Thyroid gland (tissue), 4 donors: ENCODE results near the gene RASA3. TPM values are rescaled to one million over a fixed set of nuclear protein-coding genes. Genes with fewer than 3 reads are reported as not detected.

Experiments
- DNase-seq, 2 donors: peaks; one replicate each; pipeline ENCODE4 v3.0.0-alpha.2; 2019
- H3K27ac ChIP-seq, 3 donors: fragments of 200-600 bp; sonication (generic); 1 replicate in 2 of 3; 2 replicates in 1 of 3; pipeline ENCODE4 v1.5.1; 2016 to 2019; ENCODE audit warnings: mild to moderate bottlenecking in 1 of 3, moderate library complexity in 1 of 3
- H3K27me3 ChIP-seq: fragments of 200-600 bp; sonication (generic); one replicate; pipeline ENCODE4 v1.5.1; 2019
- H3K36me3 ChIP-seq, 2 donors: fragments of 200-600 bp; sonication (generic); one replicate each; pipeline ENCODE4 v1.5.1; 2016 to 2019
- H3K4me1 ChIP-seq, 2 donors: fragments of 200-600 bp; sonication (generic); one replicate each; pipeline ENCODE4 v1.5.1; 2017 to 2019
- H3K4me3 ChIP-seq, 3 donors: fragments of 200-600 bp; sonication (generic); replicated peaks in 1 of 3; 1 replicate in 2 of 3; 2 replicates in 1 of 3; pipeline ENCODE4 v1.5.1; 2016; ENCODE audit warnings: mild to moderate bottlenecking in 1 of 3
- H3K9me3 ChIP-seq: fragments of 200-600 bp; sonication (generic); one replicate; pipeline ENCODE4 v1.5.1; 2017
- POLR2A ChIP-seq, 2 donors: fragments of 450-650 bp; IDR thresholded peaks; one replicate each; pipeline ENCODE4 v1.6.1; 2017; ENCODE audit warnings: antibody characterized with exemption in 2 of 2, mild to moderate bottlenecking in 2 of 2, moderate library complexity in 1 of 2
- WGBS, 2 donors: methylation state at CpG; one replicate each; pipeline ENCODE4 v1.1.5; 2017; 5-methylcytosine and 5-hydroxymethylcytosine counted together
- intact Hi-C: fragments of 100-400 bp; cut with DNase I; formaldehyde crosslinking; loops from one replicate; pipeline ENCODE4 v1.15.1; 2023
- total RNA-seq, 4 donors: library from RNA; depleted of rRNA; stranded (reverse); fragments of >200 nt; gene quantifications; one replicate each; pipeline ENCODE4 v1.2.3, GENCODE V29; 2016
- TF ChIP-seq, protein P1 (sequence below), 6 experiments: fragments of 200-600 bp in 3 of 6; fragments of 450-650 bp in 3 of 6; sonication (generic) in 3 of 6; IDR thresholded peaks; one replicate each; pipeline ENCODE4 v1.5.1; 2016 to 2019; ENCODE audit warnings: antibody characterized with exemption in 6 of 6, mild to moderate bottlenecking in 2 of 6, inconsistent platforms in 1 of 6, moderate library complexity in 1 of 6

Gene RASA3
- total RNA-seq, 4 donors from 2014 or later: 22.3 to 32.3 (median 25.5) TPM

DNA sequence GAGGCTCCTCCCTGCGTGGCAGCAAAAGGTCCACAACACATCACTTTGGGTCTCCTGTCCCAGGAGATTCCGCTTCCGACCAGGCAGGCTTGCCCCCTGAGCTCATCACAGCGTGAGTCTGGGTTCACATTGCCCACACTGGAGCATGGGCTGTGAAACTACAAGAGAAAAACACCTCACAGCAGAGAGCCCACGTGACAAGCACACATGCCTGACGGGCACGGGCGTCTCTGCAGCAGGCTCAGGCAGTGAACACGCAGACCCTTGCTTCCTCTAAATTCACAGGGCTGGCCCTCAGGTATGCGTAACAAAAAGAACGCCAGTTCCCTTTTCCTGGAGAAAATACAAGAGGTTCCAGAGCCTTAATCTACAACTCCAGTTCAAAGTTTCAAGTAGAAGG lies 41.9 kb downstream of the RASA3 start:
- no peak for DNase-seq
- H3K27ac ChIP-seq: no peak overlapping the region
- H3K4me3 ChIP-seq: no peak overlapping the region
- WGBS, 2 donors: 88% methylated on average over 11 of the region's 11 CpGs
- TF ChIP-seq, protein P1, sequence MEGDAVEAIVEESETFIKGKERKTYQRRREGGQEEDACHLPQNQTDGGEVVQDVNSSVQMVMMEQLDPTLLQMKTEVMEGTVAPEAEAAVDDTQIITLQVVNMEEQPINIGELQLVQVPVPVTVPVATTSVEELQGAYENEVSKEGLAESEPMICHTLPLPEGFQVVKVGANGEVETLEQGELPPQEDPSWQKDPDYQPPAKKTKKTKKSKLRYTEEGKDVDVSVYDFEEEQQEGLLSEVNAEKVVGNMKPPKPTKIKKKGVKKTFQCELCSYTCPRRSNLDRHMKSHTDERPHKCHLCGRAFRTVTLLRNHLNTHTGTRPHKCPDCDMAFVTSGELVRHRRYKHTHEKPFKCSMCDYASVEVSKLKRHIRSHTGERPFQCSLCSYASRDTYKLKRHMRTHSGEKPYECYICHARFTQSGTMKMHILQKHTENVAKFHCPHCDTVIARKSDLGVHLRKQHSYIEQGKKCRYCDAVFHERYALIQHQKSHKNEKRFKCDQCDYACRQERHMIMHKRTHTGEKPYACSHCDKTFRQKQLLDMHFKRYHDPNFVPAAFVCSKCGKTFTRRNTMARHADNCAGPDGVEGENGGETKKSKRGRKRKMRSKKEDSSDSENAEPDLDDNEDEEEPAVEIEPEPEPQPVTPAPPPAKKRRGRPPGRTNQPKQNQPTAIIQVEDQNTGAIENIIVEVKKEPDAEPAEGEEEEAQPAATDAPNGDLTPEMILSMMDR (IDR thresholded peaks at IDR 0.05): no peak
- TF ChIP-seq POLR2A (IDR thresholded peaks at IDR 0.05): no peak
- H3K36me3 ChIP-seq: no peaks in the 10 kb centered on the region
- H3K4me1 ChIP-seq: no peaks in the 10 kb centered on the region
- H3K9me3 ChIP-seq: no peaks in the 10 kb centered on the region
- H3K27me3 ChIP-seq: no peaks in the 10 kb centered on the region
- intact Hi-C loops: no loop called here

DNA sequence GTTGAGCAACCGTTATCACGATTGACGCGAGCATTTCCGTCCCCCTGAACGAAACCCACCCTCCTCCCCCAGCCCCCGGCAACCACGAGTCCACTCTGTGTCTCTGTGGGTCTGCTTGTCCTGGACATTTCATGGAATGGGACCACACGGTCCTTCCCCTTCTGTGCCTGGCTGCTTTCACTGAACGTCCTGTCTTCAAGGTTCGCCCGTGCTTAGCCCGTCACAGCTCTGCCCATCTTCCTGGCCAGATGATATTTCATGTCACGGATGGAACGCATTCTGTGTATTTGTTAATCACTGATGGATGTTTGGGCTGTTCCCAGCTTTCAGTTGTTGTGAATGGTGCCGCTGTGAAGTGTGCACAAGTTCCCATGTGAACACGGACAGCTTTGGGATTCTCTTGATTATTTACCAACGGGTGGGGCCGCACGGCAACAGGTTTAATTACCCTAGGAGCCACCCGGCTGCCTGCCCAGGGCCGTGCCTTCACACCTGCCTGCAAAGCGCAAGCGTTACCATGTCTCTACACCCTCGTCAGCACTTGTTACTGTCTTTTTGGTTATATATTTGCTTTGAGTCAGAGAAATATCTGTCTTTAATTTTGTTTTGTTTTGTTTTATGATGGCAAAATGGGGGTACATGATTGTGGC lies 42.5 kb downstream of the RASA3 start:
- no peaks in the 10 kb centered on the region for H3K4me1 ChIP-seq
- H3K27ac ChIP-seq: no peak overlapping the region
- H3K9me3 ChIP-seq: no peaks in the 10 kb centered on the region
- intact Hi-C loops: no loop called here
- 95 to 97% methylated on average over 25 of the region's 25 CpGs for WGBS, 2 donors
- no peaks in the 10 kb centered on the region for H3K36me3 ChIP-seq
- TF ChIP-seq, protein P1 (IDR thresholded peaks at IDR 0.05): no peak
- no peak for TF ChIP-seq POLR2A (IDR thresholded peaks at IDR 0.05)
- H3K27me3 ChIP-seq: no peaks in the 10 kb centered on the region
- H3K4me3 ChIP-seq: no peak overlapping the region
- no peak for DNase-seq

DNA sequence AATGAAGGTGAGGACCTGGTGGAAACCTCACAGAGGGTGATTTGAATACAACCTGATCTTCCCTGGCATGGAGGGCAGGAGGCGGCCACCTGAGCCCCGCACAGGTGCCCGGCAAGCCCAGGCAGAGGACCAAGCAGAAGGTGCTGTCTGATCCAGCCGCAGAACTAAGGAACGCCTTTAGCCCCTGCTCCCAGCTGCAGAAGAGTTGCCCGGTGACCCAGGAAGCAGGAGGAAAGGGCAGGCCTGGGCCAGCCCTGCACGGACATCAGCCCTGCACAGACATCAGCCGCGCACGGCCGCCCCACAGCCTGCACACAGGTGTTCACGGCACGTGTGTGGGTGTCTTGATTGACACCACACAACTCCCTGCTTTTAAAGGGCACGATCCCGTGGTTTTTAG lies 43.1 kb downstream of the RASA3 start:
- no peaks in the 10 kb centered on the region for H3K36me3 ChIP-seq
- 79 to 86% methylated on average over 14 of the region's 15 CpGs for WGBS, 2 donors
- intact Hi-C loops: no loop called here
- no peak overlapping the region for H3K27ac ChIP-seq
- no peak for TF ChIP-seq POLR2A (IDR thresholded peaks at IDR 0.05)
- TF ChIP-seq, protein P1 (IDR thresholded peaks at IDR 0.05): no peak
- no peaks in the 10 kb centered on the region for H3K27me3 ChIP-seq
- no peak for DNase-seq
- no peaks in the 10 kb centered on the region for H3K4me1 ChIP-seq
- no peak overlapping the region for H3K4me3 ChIP-seq
- no peaks in the 10 kb centered on the region for H3K9me3 ChIP-seq

DNA sequence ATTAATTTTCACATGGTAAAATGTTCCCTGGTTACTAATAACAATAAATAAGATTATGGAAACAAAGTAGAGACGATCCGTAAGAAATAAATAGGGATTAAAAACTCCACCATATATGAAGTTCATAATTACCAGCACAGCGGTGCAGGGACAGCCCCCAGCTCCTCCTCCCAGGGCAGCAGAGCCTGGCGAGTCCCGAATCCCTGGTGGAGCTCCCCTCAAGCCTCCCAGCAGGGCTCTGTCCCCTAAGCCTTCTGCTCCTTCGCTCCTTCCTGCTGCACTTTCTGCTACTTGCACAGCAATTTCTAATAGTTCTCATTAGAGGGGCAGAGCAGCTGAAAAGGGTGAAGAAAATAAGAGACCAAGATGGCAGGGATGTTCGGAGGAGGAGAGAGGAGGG lies 43.6 kb downstream of the RASA3 start:
- Histone ChIP-seq H3K27ac (no peak overlapping the region), H3K27me3 (no peaks in the 10 kb centered on the region), H3K9me3 (no peaks in the 10 kb centered on the region), H3K36me3 (no peaks in the 10 kb centered on the region), H3K4me1 (no peaks in the 10 kb centered on the region), H3K4me3 (no peak overlapping the region)
- intact Hi-C loops: no loop called here
- no peak for TF ChIP-seq POLR2A (IDR thresholded peaks at IDR 0.05)
- TF ChIP-seq, protein P1 (IDR thresholded peaks at IDR 0.05): no peak
- WGBS, 2 donors: 88 to 90% methylated on average over 7 of the region's 7 CpGs
- DNase-seq: no peak

DNA sequence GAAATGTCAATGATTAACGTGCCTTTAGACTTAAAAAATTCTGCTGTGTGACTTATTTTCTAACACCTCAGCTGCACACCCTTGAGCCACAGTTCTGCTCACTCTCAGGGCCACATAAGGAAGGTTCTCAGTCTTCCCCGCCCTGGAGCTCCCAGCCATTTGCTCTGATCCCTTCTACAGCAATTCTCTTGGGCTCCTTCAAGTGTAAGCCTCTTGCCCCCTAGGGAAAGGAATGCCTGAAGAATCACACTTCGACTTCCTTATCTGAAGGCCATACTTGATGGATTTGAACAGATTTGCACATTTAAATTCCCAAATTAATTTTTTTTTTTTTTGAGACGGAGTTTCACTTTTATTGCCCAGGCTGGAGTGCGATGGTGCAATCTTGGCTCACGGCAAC lies 44.2 kb downstream of the RASA3 start:
- no peak overlapping the region for H3K4me3 ChIP-seq
- DNase-seq: no peak
- no peaks in the 10 kb centered on the region for H3K9me3 ChIP-seq
- H3K27ac ChIP-seq: no peak overlapping the region
- no peaks in the 10 kb centered on the region for H3K4me1 ChIP-seq
- TF ChIP-seq, protein P1 (IDR thresholded peaks at IDR 0.05): no peak
- TF ChIP-seq POLR2A (IDR thresholded peaks at IDR 0.05): no peak
- no peaks in the 10 kb centered on the region for H3K27me3 ChIP-seq
- intact Hi-C loops: no loop called here
- WGBS, 2 donors: 90 to 95% methylated on average over 6 of the region's 6 CpGs
- H3K36me3 ChIP-seq: no peaks in the 10 kb centered on the region
